ENCODE measurements around the gene VIPR2.

DNA sequence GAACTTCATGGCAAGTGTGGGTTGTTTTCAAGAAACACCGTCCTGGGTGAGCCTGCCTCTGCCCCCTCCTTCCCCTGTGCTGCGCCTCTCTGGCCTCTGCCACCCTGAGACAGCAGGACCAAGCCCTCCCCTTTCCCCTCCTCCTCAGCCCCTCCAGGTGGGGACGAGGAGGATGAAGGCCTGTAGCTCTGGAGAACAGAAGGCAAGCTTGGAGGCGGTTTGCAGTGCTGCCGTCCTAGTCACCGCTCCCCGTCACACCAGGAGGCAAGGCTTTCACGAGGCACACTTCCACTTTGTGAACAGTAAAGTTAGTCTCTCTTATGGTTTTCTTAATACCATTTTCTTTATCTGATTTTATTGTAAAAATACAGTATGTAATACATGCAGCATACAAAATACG, 8.8 kb upstream of the VIPR2 start:
- TF ChIP-seq POLR2AphosphoS5 (IDR thresholded peaks at IDR 0.05) (no peak), CTCF (IDR thresholded peaks at IDR 0.05) (no peak)
